HepG2 (cell line): ENCODE measurements around the gene ENDOU. TPM values are rescaled to one million over a fixed set of nuclear protein-coding genes. Genes with fewer than 3 reads are reported as not detected.

Source experiments
- ATF6 ChIP-seq: sonication (generic); formaldehyde crosslinking; conservative IDR thresholded peaks from 2 replicates; pipeline ENCODE4 v1.4.0; 2020; ENCODE audit warnings: missing genetic modification reagents
- BRD4 ChIP-seq: sonication (generic); formaldehyde crosslinking; IDR thresholded peaks from 2 replicates; pipeline ENCODE4 v1.4.0; 2020; ENCODE audit warnings: missing genetic modification reagents
- DR1 ChIP-seq: sonication (generic); formaldehyde crosslinking; IDR thresholded peaks from 2 replicates; pipeline ENCODE4 v1.8.0; 2021; ENCODE audit warnings: mild to moderate bottlenecking, missing genetic modification reagents, inconsistent platforms
- ELF3 ChIP-seq: IDR thresholded peaks from 2 replicates; pipeline ENCODE4 v1.6.1; 2016; ENCODE audit warnings: missing genetic modification reagents, missing compliant biosample characterization
- JUNB ChIP-seq: sonication (generic); formaldehyde crosslinking; IDR thresholded peaks from 2 replicates; pipeline ENCODE4 v1.8.0; 2022; ENCODE audit warnings: missing genetic modification reagents, mild to moderate bottlenecking, borderline replicate concordance
- MIER2 ChIP-seq: IDR thresholded peaks from 2 replicates; pipeline ENCODE4 v1.6.1; 2016; ENCODE audit warnings: missing biosample characterization, missing genetic modification reagents
- NFRKB ChIP-seq: fragments of 450-650 bp; IDR thresholded peaks from 2 replicates; pipeline ENCODE4 v1.6.1; 2017
- POGZ ChIP-seq: sonication (generic); formaldehyde crosslinking; IDR thresholded peaks from 2 replicates; pipeline ENCODE4 v1.4.0; 2020; ENCODE audit warnings: mild to moderate bottlenecking, missing genetic modification reagents
- RAD21 ChIP-seq: fragments of 450-650 bp; formaldehyde crosslinking; IDR thresholded peaks from 2 replicates; pipeline ENCODE4 v1.5.0; 2020; ENCODE audit warnings: mild to moderate bottlenecking
- SIX4 ChIP-seq: sonication (generic); formaldehyde crosslinking; IDR thresholded peaks from 2 replicates; pipeline ENCODE4 v1.4.0; 2020; ENCODE audit warnings: missing genetic modification reagents
- SMC3 ChIP-seq: IDR thresholded peaks from 2 replicates; pipeline ENCODE4 v1.6.1; 2011; ENCODE audit warnings: low read length, improper control_type of control experiment
- STAG1 ChIP-seq: sonication (generic); formaldehyde crosslinking; IDR thresholded peaks from 2 replicates; pipeline ENCODE4 v1.4.0; 2020; ENCODE audit warnings: missing genetic modification reagents
- TCF7L2 ChIP-seq: IDR thresholded peaks from 2 replicates; pipeline ENCODE4 v1.6.1; 2011; ENCODE audit warnings: mild to moderate bottlenecking, low read depth, low read length, moderate library complexity
- ZBTB42 ChIP-seq: sonication (generic); formaldehyde crosslinking; IDR thresholded peaks from 2 replicates; pipeline ENCODE4 v1.5.0; 2020; ENCODE audit warnings: mild to moderate bottlenecking, missing genetic modification reagents
- ZMAT3 ChIP-seq: sonication (generic); formaldehyde crosslinking; conservative IDR thresholded peaks from 2 replicates; pipeline ENCODE4 v1.7.0; 2021; ENCODE audit warnings: missing genetic modification reagents
- ZNF264 ChIP-seq: sonication (generic); formaldehyde crosslinking; IDR thresholded peaks from 2 replicates; pipeline ENCODE4 v1.4.0; 2020; ENCODE audit warnings: missing genetic modification reagents
- ZNF274 ChIP-seq: sonication (generic); formaldehyde crosslinking; IDR thresholded peaks from 2 replicates; pipeline ENCODE4 v1.5.1; 2020; ENCODE audit warnings: mild to moderate bottlenecking, missing genetic modification reagents
- ZNF296 ChIP-seq: sonication (generic); formaldehyde crosslinking; conservative IDR thresholded peaks from 2 replicates; pipeline ENCODE4 v1.5.0; 2020; ENCODE audit warnings: mild to moderate bottlenecking, missing genetic modification reagents
- ZNF335 ChIP-seq: sonication (generic); formaldehyde crosslinking; IDR thresholded peaks from 2 replicates; pipeline ENCODE4 v1.4.0; 2020; ENCODE audit warnings: missing genetic modification reagents
- ZNF496 ChIP-seq: sonication (generic); formaldehyde crosslinking; IDR thresholded peaks from 2 replicates; pipeline ENCODE4 v1.8.1; 2023; ENCODE audit warnings: mild to moderate bottlenecking, moderate library complexity, missing genetic modification reagents; ENCODE audit not compliant: insufficient replicate concordance
- ZNF605 ChIP-seq: sonication (generic); formaldehyde crosslinking; IDR thresholded peaks from 2 replicates; pipeline ENCODE4 v1.8.0; 2022; ENCODE audit warnings: mild to moderate bottlenecking, missing genetic modification reagents
- ZNF639 ChIP-seq: conservative IDR thresholded peaks from 2 replicates; pipeline ENCODE4 v1.6.1; 2018; ENCODE audit warnings: missing genetic modification reagents
- ZNF709 ChIP-seq: sonication (generic); formaldehyde crosslinking; IDR thresholded peaks from 2 replicates; pipeline ENCODE4 v1.5.0; 2020; ENCODE audit warnings: mild to moderate bottlenecking, missing genetic modification reagents
- ZNF790 ChIP-seq: sonication (generic); formaldehyde crosslinking; IDR thresholded peaks from 2 replicates; pipeline ENCODE4 v1.8.0; 2022; ENCODE audit warnings: missing genetic modification reagents, mild to moderate bottlenecking, borderline replicate concordance
- polyA plus RNA-seq, 8 experiments: library from polyadenylated mRNA; depleted of rRNA in 3 of 8; stranded (reverse) in 7 of 8; unstranded in 1 of 8; fragments of >200 nt; fragmentation: Illumina TruSeq in 4 of 8; extraction: Trizol in 4 of 8; gene quantifications; 2 replicates each; pipeline versions ENCODE4 v1.2.1 to v1.2.3, GENCODE V29; 2011 to 2016; ENCODE audit warnings: low read depth in 4 of 8, missing spikeins in 1 of 8, mixed read lengths in 1 of 8; ENCODE audit not compliant: insufficient read depth in 1 of 8
- total RNA-seq, 5 experiments: library from RNA; depleted of rRNA; stranded (reverse); fragments of >200 nt; fragmentation: Illumina TruSeq; extraction: Trizol; gene quantifications; 2 replicates each; pipeline ENCODE4 v1.2.3, GENCODE V29; 2016; ENCODE audit warnings: low read depth in 1 of 5
- TF ChIP-seq, protein P1 (sequence below): sonication (generic); formaldehyde crosslinking; IDR thresholded peaks from 2 replicates; pipeline ENCODE4 v1.5.1; 2020; ENCODE audit warnings: mild to moderate bottlenecking, moderate library complexity, missing genetic modification reagents
- TF ChIP-seq, protein P2 (sequence below): sonication (generic); formaldehyde crosslinking; IDR thresholded peaks from 2 replicates; pipeline ENCODE4 v1.5.0; 2020; ENCODE audit warnings: missing genetic modification reagents

Gene ENDOU
- total and polyA plus RNA-seq, 2 of the 13 experiments (the other 11 are each of a cell fraction or from before 2014, with no cell fraction given), result not detected

- TF ChIP-seq ZBTB42 (CRISPR knock-in tag), result no peak
- no peak for TF ChIP-seq ZMAT3
- TF ChIP-seq, protein P1, sequence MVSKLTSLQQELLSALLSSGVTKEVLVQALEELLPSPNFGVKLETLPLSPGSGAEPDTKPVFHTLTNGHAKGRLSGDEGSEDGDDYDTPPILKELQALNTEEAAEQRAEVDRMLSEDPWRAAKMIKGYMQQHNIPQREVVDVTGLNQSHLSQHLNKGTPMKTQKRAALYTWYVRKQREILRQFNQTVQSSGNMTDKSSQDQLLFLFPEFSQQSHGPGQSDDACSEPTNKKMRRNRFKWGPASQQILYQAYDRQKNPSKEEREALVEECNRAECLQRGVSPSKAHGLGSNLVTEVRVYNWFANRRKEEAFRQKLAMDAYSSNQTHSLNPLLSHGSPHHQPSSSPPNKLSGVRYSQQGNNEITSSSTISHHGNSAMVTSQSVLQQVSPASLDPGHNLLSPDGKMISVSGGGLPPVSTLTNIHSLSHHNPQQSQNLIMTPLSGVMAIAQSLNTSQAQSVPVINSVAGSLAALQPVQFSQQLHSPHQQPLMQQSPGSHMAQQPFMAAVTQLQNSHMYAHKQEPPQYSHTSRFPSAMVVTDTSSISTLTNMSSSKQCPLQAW (CRISPR knock-in tag), result peak; percentile 57; the same call in 1 of the 2 replicates
- TF ChIP-seq RAD21 (CRISPR knock-in tag), result peak; percentile 33; the same call in 1 of the 2 replicates
- TF ChIP-seq TCF7L2, result no peak
- TF ChIP-seq NFRKB, result no peak
- TF ChIP-seq ZNF709, result no peak
- no peak for TF ChIP-seq ZNF274 (CRISPR knock-in tag)
- TF ChIP-seq STAG1 (CRISPR knock-in tag), result peak; percentile 55
- TF ChIP-seq SMC3, result peak; percentile 51; the same call in 1 of the 2 replicates
- no peak for TF ChIP-seq ZNF335 (CRISPR knock-in tag)
- TF ChIP-seq MIER2 (CRISPR knock-in tag), result no peak
- TF ChIP-seq, protein P2, sequence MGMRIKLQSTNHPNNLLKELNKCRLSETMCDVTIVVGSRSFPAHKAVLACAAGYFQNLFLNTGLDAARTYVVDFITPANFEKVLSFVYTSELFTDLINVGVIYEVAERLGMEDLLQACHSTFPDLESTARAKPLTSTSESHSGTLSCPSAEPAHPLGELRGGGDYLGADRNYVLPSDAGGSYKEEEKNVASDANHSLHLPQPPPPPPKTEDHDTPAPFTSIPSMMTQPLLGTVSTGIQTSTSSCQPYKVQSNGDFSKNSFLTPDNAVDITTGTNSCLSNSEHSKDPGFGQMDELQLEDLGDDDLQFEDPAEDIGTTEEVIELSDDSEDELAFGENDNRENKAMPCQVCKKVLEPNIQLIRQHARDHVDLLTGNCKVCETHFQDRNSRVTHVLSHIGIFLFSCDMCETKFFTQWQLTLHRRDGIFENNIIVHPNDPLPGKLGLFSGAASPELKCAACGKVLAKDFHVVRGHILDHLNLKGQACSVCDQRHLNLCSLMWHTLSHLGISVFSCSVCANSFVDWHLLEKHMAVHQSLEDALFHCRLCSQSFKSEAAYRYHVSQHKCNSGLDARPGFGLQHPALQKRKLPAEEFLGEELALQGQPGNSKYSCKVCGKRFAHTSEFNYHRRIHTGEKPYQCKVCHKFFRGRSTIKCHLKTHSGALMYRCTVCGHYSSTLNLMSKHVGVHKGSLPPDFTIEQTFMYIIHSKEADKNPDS (CRISPR knock-in tag), result no peak
- 0 out of 2 replicates have a peak, but pooled peaks have one; percentile 22 for TF ChIP-seq ELF3
- 0 out of 2 replicates have a peak, but pooled peaks have one; percentile 55 for TF ChIP-seq ZNF605 (CRISPR knock-in tag)
- no peak for TF ChIP-seq ZNF296 (CRISPR knock-in tag)
- TF ChIP-seq ZNF496 (CRISPR knock-in tag), result no peak
- TF ChIP-seq POGZ (CRISPR knock-in tag), result no peak
- no peak for TF ChIP-seq DR1 (CRISPR knock-in tag)
- TF ChIP-seq ZNF639, result no peak
- TF ChIP-seq ATF6 (CRISPR knock-in tag), result no peak
- no peak for TF ChIP-seq BRD4 (CRISPR knock-in tag)
- no peak for TF ChIP-seq SIX4 (CRISPR knock-in tag)
- peak; percentile 66; the same call in 1 of the 2 replicates for TF ChIP-seq ZNF264 (CRISPR knock-in tag)
- no peak for TF ChIP-seq JUNB (CRISPR knock-in tag)
- TF ChIP-seq ZNF790, result no peak
Observed at GRCh38 chr12:47717443-47718193, 7.7 kb downstream of the ENDOU start (continued).
